Measurements from ENCODE around the gene ADA. TPM values are rescaled to one million over a fixed set of nuclear protein-coding genes. Genes with fewer than 3 reads are reported as not detected.

The ADA gene
- total and polyA plus RNA-seq, 2 of the 4 experiments (the other 2 are of a cell fraction), result 8.1 to 11.0 TPM

GRCh38 chr20:44690781-44691423, 39.4 kb upstream of the ADA start:
- Histone ChIP-seq H4K91ac (ENCODE audit: insufficient read depth, low read depth, low read length) (peak overlapping the region; percentile 30), H3K9ac (ENCODE audit: low read depth, low read length) (no peak overlapping the region), H3K14ac (replicated peaks; ENCODE audit: low read depth, low read length) (peak overlapping the region; percentile 15; the same call in 1 of the 2 replicates), H3K9me1 (ENCODE audit: insufficient read depth, low read length) (peaks cover 4% of the 10 kb centered on the region; the same call in 1 of the 2 replicates), H4K5ac (ENCODE audit: low read depth, low read length) (peak overlapping the region; percentile 72; the same call in 1 of the 2 replicates), H3K27ac (ENCODE audit: insufficient read depth, low read length) (no peak overlapping the region), H4K8ac (ENCODE audit: low read depth in 2 of 2, low read length in 2 of 2) (peak overlapping the region in 1 of 2 experiments; percentile 43; a peak in 1 of 4 replicates), H3K27me3 (ENCODE audit: control insufficient read depth, insufficient read depth, low read length) (peaks cover 3% of the 10 kb centered on the region; the same call in 1 of the 2 replicates), H3K4me2 (ENCODE audit: low read depth, low read length) (no peak overlapping the region), H3K4ac (ENCODE audit: low read depth, low read length) (peak overlapping the region; percentile 61), H4K20me1 (ENCODE audit: insufficient read depth, low read length) (peaks cover 2% of the 10 kb centered on the region; the same call in 1 of the 2 replicates), H3K79me1 (ENCODE audit: low read depth in 1 of 2, low read length in 2 of 2) (no peaks in the 10 kb centered on the region), H3K18ac (ENCODE audit: low read depth, low read length) (peak overlapping the region; percentile 75), H2AFZ (replicated peaks; ENCODE audit: low read length, poor library complexity) (no peak overlapping the region), H2BK15ac (ENCODE audit: low read depth, low read length) (peak overlapping the region; percentile 36; the same call in 1 of the 3 replicates), H2BK120ac (ENCODE audit: low read depth, low read length) (peak overlapping the region; percentile 10; the same call in 1 of the 2 replicates), H2AK5ac (ENCODE audit: low read depth, low read length) (peak overlapping the region; percentile 47; the same call in 1 of the 2 replicates), H3K9me3 (ENCODE audit: control insufficient read depth, insufficient read depth, low read length) (peaks cover 3% of the 10 kb centered on the region), H3K23ac (ENCODE audit: low read depth, low read length) (no peak overlapping the region), H2BK20ac (ENCODE audit: low read depth, low read length) (peak overlapping the region; percentile 52; the same call in 1 of the 2 replicates), H3K4me1 (ENCODE audit: control insufficient read depth, insufficient read depth, low read length) (peaks cover 25% of the 10 kb centered on the region), H3K36me3 (ENCODE audit: control insufficient read depth, insufficient read depth, low read length) (no peaks in the 10 kb centered on the region), H3K56ac (ENCODE audit: extremely low read depth, insufficient read depth, low read length) (no peak overlapping the region), H2AK9ac (replicated peaks; ENCODE audit: low read depth, low read length, poor library complexity) (no peak overlapping the region), H2BK5ac (ENCODE audit: low read depth, low read length, poor library complexity, severe bottlenecking) (no peak overlapping the region), H3K4me3 (ENCODE audit: insufficient read depth, low read depth, low read length) (no peak overlapping the region)
- ChIA-PET POLR2A (ENCODE audit: unreplicated experiment) (interaction anchor here (0.5 kb wide), 1 partner anchor 151 kb away, joined by 3 read pairs; no protein-coding TSS in a partner anchor), CTCF (interaction anchor here (2.0 kb wide), 1 partner anchor 8 kb away, joined by 5 read pairs; no protein-coding TSS in a partner anchor)
- no peak for DNase-seq
- in situ Hi-C loops (cut with MboI; ENCODE audit: low sequenced_read_pairs), result no loop called here
- intact Hi-C loops (cut with micrococcal nuclease), result loop anchor here (10.0 kb wide), 1 partner anchor 1084 kb away; no protein-coding TSS in a partner anchor
- dilution Hi-C loops (cut with HindIII; ENCODE audit: low sequenced_read_pairs, unreplicated experiment), result no loop called here
- no peak for ATAC-seq (ENCODE audit: low read depth)
- no CpG with 5 or more reads among the region's 9 CpGs for WGBS, 2 experiments (ENCODE audit: extremely low coverage in 2 of 2, insufficient read length in 1 of 2)
- no TSS peak for BruUV-seq (replicated peaks)
- TF ChIP-seq MAFK (IDR thresholded peaks at IDR 0.05; ENCODE audit: low read depth, low read length) (no peak), CTCF (conservative IDR thresholded peaks at IDR 0.05; ENCODE audit: low read depth, low read length) (no peak), POLR2A (IDR thresholded peaks at IDR 0.05; ENCODE audit: low read depth, low read length) (no peak), USF2 (IDR thresholded peaks at IDR 0.05; ENCODE audit: low read depth, low read length) (no peak), BHLHE40 (IDR thresholded peaks at IDR 0.05; ENCODE audit: low read depth, low read length) (no peak), RAD21 (IDR thresholded peaks at IDR 0.05; ENCODE audit: low read length) (no peak), RFX5 (IDR thresholded peaks at IDR 0.05; ENCODE audit: low read depth, low read length) (no peak), FOS (IDR thresholded peaks at IDR 0.05; ENCODE audit: low read depth, low read length) (no peak), ELK1 (IDR thresholded peaks at IDR 0.05; ENCODE audit: borderline replicate concordance, low read depth, low read length) (no peak), NFE2L2 (IDR thresholded peaks at IDR 0.05; ENCODE audit: low read depth, low read length) (no peak), RCOR1 (IDR thresholded peaks at IDR 0.05; ENCODE audit: insufficient replicate concordance, low read length) (no peak), MAZ (IDR thresholded peaks at IDR 0.05; ENCODE audit: borderline replicate concordance, low read depth, low read length) (no peak), SMC3 (IDR thresholded peaks at IDR 0.05; ENCODE audit: low read depth, low read length) (no peak), CEBPB (IDR thresholded peaks at IDR 0.05; ENCODE audit: low read depth, low read length) (no peak)
